H1 (cell line): ENCODE results near the gene GNAQ. TPM values are rescaled to one million over a fixed set of nuclear protein-coding genes. Genes with fewer than 3 reads are reported as not detected.

Experiments used
- CTCF ChIA-PET: fragments of 300-600 bp; sonication (Branson Sonifier 250); formaldehyde crosslinking; loops from one replicate; lab custom pipeline; 2021; ENCODE audit not compliant: partially characterized antibody; lab: Charles Lee
- POLR2A ChIA-PET: fragments of 300-600 bp; sonication (Branson Sonifier 250); formaldehyde crosslinking; loops from one replicate; lab custom pipeline; 2021; ENCODE audit warnings: inconsistent platforms; ENCODE audit not compliant: partially characterized antibody; lab: Charles Lee
- DNase-seq, 2 experiments: peaks; one replicate each; pipeline versions ENCODE4 v3.0.0 to v3.0.0-alpha.2; 2010 to 2022; ENCODE audit warnings: low spot score in 2 of 2, low read depth in 1 of 2, mixed read lengths in 1 of 2
- FAIRE-seq: peaks from 2 replicates; lab custom pipeline; 2011; peaks lifted over from hg19 to GRCh38; lab: Jason Lieb, UNC
- H2AFZ ChIP-seq: 2 replicates; pipeline ENCODE4 v1.8.1; 2012; ENCODE audit warnings: low read length, inconsistent platforms
- H2AK5ac ChIP-seq: 2 replicates; pipeline ENCODE4 v1.6.1; 2013; ENCODE audit warnings: low read depth, low read length
- H2BK120ac ChIP-seq: replicated peaks from 2 replicates; pipeline ENCODE3; 2013; ENCODE audit warnings: low read depth, low read length, inconsistent platforms
- H2BK12ac ChIP-seq: 2 replicates; pipeline ENCODE4 v1.6.1; 2013; ENCODE audit warnings: low read depth, low read length
- H2BK15ac ChIP-seq: 2 replicates; pipeline ENCODE4 v1.6.1; 2013; ENCODE audit warnings: low read length
- H2BK20ac ChIP-seq: 2 replicates; pipeline ENCODE4 v1.6.1; 2013; ENCODE audit warnings: low read length
- H2BK5ac ChIP-seq: 2 replicates; pipeline ENCODE4 v1.6.1; 2013; ENCODE audit warnings: low read depth, low read length
- H3K14ac ChIP-seq: 2 replicates; pipeline ENCODE4 v1.6.1; 2013; ENCODE audit warnings: inconsistent platforms; ENCODE audit not compliant: insufficient read length
- H3K18ac ChIP-seq: 2 replicates; pipeline ENCODE4 v1.6.1; 2013; ENCODE audit warnings: low read length; ENCODE audit errors: extremely low read depth
- H3K23ac ChIP-seq: 2 replicates; pipeline ENCODE4 v1.6.1; 2013; ENCODE audit warnings: inconsistent platforms; ENCODE audit not compliant: insufficient read length
- H3K23me2 ChIP-seq: 2 replicates; pipeline ENCODE4 v1.6.1; 2013; ENCODE audit warnings: low read depth, low read length
- H3K27ac ChIP-seq: 2 replicates; pipeline ENCODE4 v1.6.1; 2011; ENCODE audit warnings: low read depth, low read length, inconsistent platforms
- H3K27me3 ChIP-seq, 4 experiments: replicated peaks in 1 of 4; 1 replicate in 1 of 4; 2 replicates in 3 of 4; pipeline versions ENCODE4 v1.6.1 to v1.8.1; 2011 to 2013; ENCODE audit warnings: low read length in 3 of 4, mild to moderate bottlenecking in 3 of 4, inconsistent platforms in 2 of 4, mixed read lengths in 2 of 4, moderate library complexity in 1 of 4; ENCODE audit not compliant: control insufficient read depth in 3 of 4, insufficient read depth in 3 of 4; ENCODE audit errors: extremely low read depth in 1 of 4
- H3K36me3 ChIP-seq, 4 experiments: 2 replicates each; pipeline versions ENCODE4 v1.6.1 to v1.8.1; 2011 to 2013; ENCODE audit warnings: mild to moderate bottlenecking in 4 of 4, low read length in 3 of 4, moderate library complexity in 2 of 4, control low read depth in 1 of 4, inconsistent platforms in 1 of 4; ENCODE audit not compliant: insufficient read depth in 4 of 4, control insufficient read depth in 2 of 4
- H3K4ac ChIP-seq: replicated peaks from 2 replicates; pipeline ENCODE3; 2013; ENCODE audit warnings: low read length, low read depth, mixed read lengths, inconsistent platforms; ENCODE audit not compliant: insufficient read length
- H3K4me1 ChIP-seq, 4 experiments: replicated peaks in 1 of 4; 1 replicate in 1 of 4; 2 replicates in 3 of 4; pipeline versions ENCODE4 v1.6.1 to v1.8.1; 2011 to 2013; ENCODE audit warnings: low read length in 3 of 4, inconsistent platforms in 2 of 4, mixed read lengths in 1 of 4; ENCODE audit not compliant: insufficient read depth in 4 of 4, control insufficient read depth in 3 of 4
- H3K4me2 ChIP-seq, 2 experiments: 2 replicates each; pipeline versions ENCODE4 v1.6.1 to v1.8.1; 2011 to 2013; ENCODE audit warnings: low read depth in 2 of 2, low read length in 2 of 2, control low read depth in 1 of 2, inconsistent platforms in 1 of 2, mild to moderate bottlenecking in 1 of 2; ENCODE audit not compliant: insufficient read depth in 1 of 2
- H3K4me3 ChIP-seq, 4 experiments: fragments of 200-600, 300-600 bp in 1 of 4; sonication (generic), shearing (Covaris generic), sonication (Bioruptor Twin) in 1 of 4; 2 replicates each; pipeline versions ENCODE4 v1.5.1 to v1.8.1; 2011 to 2016; ENCODE audit warnings: low read length in 4 of 4, low read depth in 3 of 4, control low read depth in 2 of 4, inconsistent platforms in 2 of 4, mild to moderate bottlenecking in 2 of 4, mixed read lengths in 1 of 4, moderate library complexity in 1 of 4; ENCODE audit not compliant: insufficient read depth in 2 of 4; ENCODE audit errors: extremely low read depth in 1 of 4
- H3K56ac ChIP-seq: replicated peaks from 2 replicates; pipeline ENCODE3; 2013; ENCODE audit warnings: low read depth, mild to moderate bottlenecking, mixed read lengths, low read length, inconsistent platforms; ENCODE audit not compliant: insufficient read length
- H3K79me1 ChIP-seq: 2 replicates; pipeline ENCODE4 v1.6.1; 2013; ENCODE audit warnings: low read depth, low read length, control low read depth
- H3K79me2 ChIP-seq, 2 experiments: 2 replicates each; pipeline versions ENCODE4 v1.6.1 to v1.8.1; 2012 to 2013; ENCODE audit warnings: low read length in 2 of 2, mild to moderate bottlenecking in 2 of 2, inconsistent platforms in 1 of 2; ENCODE audit not compliant: insufficient read depth in 2 of 2, control insufficient read depth in 1 of 2
- H3K9ac ChIP-seq, 4 experiments: replicated peaks in 1 of 4; 1 replicate in 1 of 4; 2 replicates in 3 of 4; pipeline versions ENCODE4 v1.6.1 to v1.8.1; 2011 to 2013; ENCODE audit warnings: low read depth in 3 of 4, low read length in 3 of 4, control low read depth in 2 of 4, mild to moderate bottlenecking in 2 of 4, moderate library complexity in 2 of 4, inconsistent platforms in 1 of 4; ENCODE audit errors: extremely low read depth in 1 of 4
- H3K9me3 ChIP-seq, 2 experiments: 2 replicates each; pipeline versions ENCODE4 v1.6.1 to v1.8.1; 2012 to 2013; ENCODE audit warnings: mild to moderate bottlenecking in 2 of 2, moderate library complexity in 2 of 2, control low read depth in 1 of 2, inconsistent platforms in 1 of 2, low read depth in 1 of 2, low read length in 1 of 2, mixed read lengths in 1 of 2; ENCODE audit not compliant: insufficient read depth in 2 of 2
- H4K20me1 ChIP-seq, 2 experiments: replicated peaks in 1 of 2; 2 replicates each; pipeline versions ENCODE3 to v1.8.1; 2011 to 2013; ENCODE audit warnings: inconsistent platforms in 2 of 2, low read length in 2 of 2, mild to moderate bottlenecking in 1 of 2; ENCODE audit not compliant: insufficient read depth in 2 of 2, control insufficient read depth in 1 of 2
- H4K5ac ChIP-seq: 2 replicates; pipeline ENCODE4 v1.6.1; 2013; ENCODE audit warnings: low read length, low read depth, mixed read lengths, inconsistent platforms; ENCODE audit not compliant: insufficient read length
- H4K8ac ChIP-seq: 2 replicates; pipeline ENCODE4 v1.8.0; 2013; ENCODE audit warnings: mild to moderate bottlenecking, moderate library complexity, low read length, inconsistent platforms; ENCODE audit not compliant: insufficient read depth; ENCODE audit errors: extremely low read depth
- H4K91ac ChIP-seq: replicated peaks from 2 replicates; pipeline ENCODE3; 2013; ENCODE audit warnings: low read length, mixed read lengths, inconsistent platforms; ENCODE audit not compliant: insufficient read length
- ASH2L ChIP-seq: fragments of 200-600, 300-600 bp; sonication (generic); IDR thresholded peaks from one replicate; pipeline ENCODE4 v1.7.1; 2017; ENCODE audit warnings: low read length
- BCL11A ChIP-seq, 2 experiments: IDR thresholded peaks; one replicate each; pipeline ENCODE4 v1.6.1; 2011; ENCODE audit warnings: low read depth in 2 of 2, low read length in 2 of 2, mild to moderate bottlenecking in 2 of 2
- FOSL1 ChIP-seq: IDR thresholded peaks from 2 replicates; pipeline ENCODE4 v1.6.1; 2011; ENCODE audit warnings: mild to moderate bottlenecking, low read depth, low read length, moderate library complexity; ENCODE audit not compliant: insufficient read depth
- GTF2F1 ChIP-seq: IDR thresholded peaks from 2 replicates; pipeline ENCODE4 v1.6.1; 2012; ENCODE audit warnings: low read depth, low read length, improper control_type of control experiment, borderline replicate concordance
- KDM5A ChIP-seq: fragments of 200-600 bp; IDR thresholded peaks from 2 replicates; pipeline ENCODE4 v1.7.1; 2012; ENCODE audit warnings: mild to moderate bottlenecking, low read length, inconsistent platforms, mixed read lengths
- POLR2A ChIP-seq, 2 experiments: IDR thresholded peaks; 1 replicate in 1 of 2; 2 replicates in 1 of 2; pipeline ENCODE4 v1.6.1; 2011; ENCODE audit warnings: low read depth in 2 of 2, low read length in 2 of 2, mild to moderate bottlenecking in 2 of 2; ENCODE audit errors: control extremely low read depth in 1 of 2
- RAD21 ChIP-seq, 2 experiments: IDR thresholded peaks in 1 of 2; conservative IDR thresholded peaks in 1 of 2; 2 replicates each; pipeline ENCODE4 v1.6.1; 2011; ENCODE audit warnings: low read depth in 2 of 2, low read length in 2 of 2, improper control_type of control experiment in 1 of 2, inconsistent platforms in 1 of 2, mild to moderate bottlenecking in 1 of 2, moderate library complexity in 1 of 2
- SAP30 ChIP-seq: fragments of 300-600 bp; sonication (generic); IDR thresholded peaks from 2 replicates; pipeline ENCODE4 v1.7.1; 2012; ENCODE audit warnings: low read length, moderate library complexity, mild to moderate bottlenecking, inconsistent platforms; ENCODE audit not compliant: insufficient read depth, insufficient replicate concordance
- SIX5 ChIP-seq: IDR thresholded peaks from 2 replicates; pipeline ENCODE4 v1.6.1; 2011; ENCODE audit warnings: mild to moderate bottlenecking, low read depth, low read length
- SP4 ChIP-seq: IDR thresholded peaks from 2 replicates; pipeline ENCODE4 v1.6.1; 2012; ENCODE audit warnings: low read length, inconsistent platforms
- SUZ12 ChIP-seq: fragments of 200-600 bp; sonication (generic); IDR thresholded peaks from 2 replicates; pipeline ENCODE4 v1.6.1; 2012; ENCODE audit warnings: mild to moderate bottlenecking, inconsistent platforms, low read length, moderate library complexity, mixed read lengths
- TBP ChIP-seq: IDR thresholded peaks from 2 replicates; pipeline ENCODE4 v1.6.1; 2011; ENCODE audit warnings: low read depth, low read length, improper control_type of control experiment
- ZNF274 ChIP-seq: IDR thresholded peaks from 2 replicates; pipeline ENCODE4 v1.7.0; 2012; ENCODE audit warnings: low read length, borderline replicate concordance; ENCODE audit errors: extremely low read depth
- WGBS, 2 experiments: shearing (Covaris generic) in 1 of 2; methylation state at CpG; one replicate each; pipeline versions ENCODE4 v1.1.6 to v1.1.7; 2013 to 2015; ENCODE audit warnings: low lambda C conversion rate in 2 of 2, mixed read lengths in 2 of 2, inconsistent platforms in 1 of 2, low coverage in 1 of 2, missing lambda C conversion rate in 1 of 2; ENCODE audit not compliant: insufficient replicate concordance in 2 of 2, insufficient coverage in 1 of 2, insufficient read length in 1 of 2; ENCODE audit errors: extremely low coverage in 1 of 2, missing lambda C conversion rate in 1 of 2; 5-methylcytosine and 5-hydroxymethylcytosine counted together
- polyA plus RNA-seq, 7 experiments: library from polyadenylated mRNA; depleted of rRNA in 3 of 7; stranded (reverse) in 5 of 7; unstranded in 2 of 7; fragments of >200 nt in 5 of 7; fragments of 200-250 nt in 2 of 7; gene quantifications; 1 replicate in 5 of 7; 2 replicates in 1 of 7; 4 replicates in 1 of 7; pipeline versions ENCODE4 v1.2.1 to v1.2.3, GENCODE V29; 2011 to 2013; ENCODE audit warnings: missing spikeins in 2 of 7, mixed read lengths in 2 of 7
- total RNA-seq: library from RNA; stranded (reverse); fragmentation: NEBNext Ultra II Directional; extraction: Animal tissue kit (Norgen Biotek cat#: 25700); gene quantifications from 2 replicates; pipeline ENCODE4 v1.2.1, GENCODE V29; 2021
- TF ChIP-seq, protein P1 (sequence below): IDR thresholded peaks from 2 replicates; pipeline ENCODE4 v1.6.1; 2011; ENCODE audit warnings: low read length, improper control_type of control experiment

Gene GNAQ
- total and polyA plus RNA-seq, 2 of the 8 experiments (the other 6 are each of a cell fraction or from before 2014, with no cell fraction given), result 22.8 to 63.8 TPM

DNA sequence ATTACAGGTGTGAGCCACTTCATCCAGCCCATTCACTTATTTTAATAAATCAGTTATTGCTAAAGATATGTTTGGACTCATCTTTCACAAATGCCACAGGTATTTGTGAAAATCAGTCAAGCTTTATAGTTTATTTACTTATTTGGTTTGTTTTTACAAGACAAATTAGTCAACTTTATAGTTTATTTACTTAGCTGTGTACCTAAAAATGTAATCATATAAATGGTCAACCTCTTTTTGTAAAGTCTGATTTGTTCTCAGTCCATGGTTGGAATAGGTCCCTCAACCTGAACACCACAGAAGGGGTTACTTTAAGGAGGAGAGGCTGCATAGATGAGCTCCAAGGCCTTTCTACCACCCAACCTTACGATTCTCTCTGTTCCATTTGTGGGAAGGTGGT is 80.2 kb downstream of the GNAQ start:
- CTCF ChIA-PET, result interaction anchor here (0.6 to 2.9 kb wide), 4 partner anchors 26 to 1517 kb away, joined by 3 to 13 read pairs (median 5); no protein-coding TSS in a partner anchor
- no peak overlapping the region for H3K4me3 ChIP-seq
- peaks cover 1 to 4% of the 10 kb centered on the region in 2 experiments for H4K20me1 ChIP-seq
- no peak overlapping the region for H3K56ac ChIP-seq
- no peak overlapping the region for H2BK120ac ChIP-seq
- no peak overlapping the region for H3K4me2 ChIP-seq
- H3K14ac ChIP-seq, result no peak overlapping the region
- no peak overlapping the region for H3K18ac ChIP-seq
- H3K9me3 ChIP-seq, result no peaks in the 10 kb centered on the region
- FAIRE-seq (no peak), DNase-seq (no peak)
- WGBS, 2 experiments, result 86% methylated on average over 1 of the region's 1 CpG; no CpG with 5 or more reads in 1 of the 2 experiments
- H3K4me1 ChIP-seq, result peaks cover 0 to 6% (median 4%) of the 10 kb centered on the region in 4 experiments; a peak in 6 of 7 replicates
- H4K5ac ChIP-seq, result no peak overlapping the region
- H3K23ac ChIP-seq, result no peak overlapping the region
- H4K91ac ChIP-seq, result no peak overlapping the region
- H2BK12ac ChIP-seq, result no peak overlapping the region
- no peak overlapping the region for H2BK5ac ChIP-seq
- H3K36me3 ChIP-seq, result no peaks in the 10 kb centered on the region
- peaks cover 5% of the 10 kb centered on the region for H3K79me1 ChIP-seq
- H3K4ac ChIP-seq, result no peak overlapping the region
- H2BK15ac ChIP-seq, result no peak overlapping the region
- H2AK5ac ChIP-seq, result no peak overlapping the region
- no peak overlapping the region for H4K8ac ChIP-seq
- H3K27me3 ChIP-seq, result no peaks in the 10 kb centered on the region
- no peak overlapping the region for H2BK20ac ChIP-seq
- H3K23me2 ChIP-seq, result no peaks in the 10 kb centered on the region
- H3K27ac ChIP-seq, result no peak overlapping the region
- POLR2A ChIA-PET, result no interaction called here
- no peak overlapping the region for H2AFZ ChIP-seq
- no peak overlapping the region for H3K9ac ChIP-seq
- H3K79me2 ChIP-seq, result peaks cover 0 to 72% of the 10 kb centered on the region in 2 experiments; a peak in 3 of 4 replicates
- TF ChIP-seq SUZ12 (no peak), FOSL1 (no peak), POLR2A (IDR thresholded peaks at IDR 0.05; ENCODE audit: control extremely low read depth in 1 of 2, low read depth in 2 of 2, low read length in 2 of 2) (no peak), BCL11A (IDR thresholded peaks at IDR 0.05; ENCODE audit: low read depth in 2 of 2, low read length in 2 of 2) (no peak), SP4 (no peak), SAP30 (no peak), KDM5A (no peak), RAD21 (IDR thresholded peaks at IDR 0.05 in 1 of 2, conservative IDR thresholded peaks at IDR 0.05 in 1 of 2; ENCODE audit: low read depth in 2 of 2, low read length in 2 of 2) (no peak), ASH2L (no peak), GTF2F1 (no peak), ZNF274 (no peak), TBP (no peak), SIX5 (no peak)
- TF ChIP-seq, protein P1, sequence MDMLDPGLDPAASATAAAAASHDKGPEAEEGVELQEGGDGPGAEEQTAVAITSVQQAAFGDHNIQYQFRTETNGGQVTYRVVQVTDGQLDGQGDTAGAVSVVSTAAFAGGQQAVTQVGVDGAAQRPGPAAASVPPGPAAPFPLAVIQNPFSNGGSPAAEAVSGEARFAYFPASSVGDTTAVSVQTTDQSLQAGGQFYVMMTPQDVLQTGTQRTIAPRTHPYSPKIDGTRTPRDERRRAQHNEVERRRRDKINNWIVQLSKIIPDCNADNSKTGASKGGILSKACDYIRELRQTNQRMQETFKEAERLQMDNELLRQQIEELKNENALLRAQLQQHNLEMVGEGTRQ, result no peak
